Neural progenitor cell (in vitro differentiated cells): ENCODE data around the gene PPFIA1. TPM values are rescaled to one million over a fixed set of nuclear protein-coding genes. Genes with fewer than 3 reads are reported as not detected.

Experiments
- DNase-seq: peaks from one replicate; pipeline ENCODE4 v3.0.0-alpha.2; 2016; ENCODE audit warnings: low spot score
- H2AFZ ChIP-seq: fragments of 200-600 bp; sonication (generic); replicated peaks from 2 replicates; pipeline ENCODE4 v1.6.1; 2016; ENCODE audit warnings: antibody characterized with exemption
- H3F3A ChIP-seq: fragments of 200-600 bp; sonication (generic); 2 replicates; pipeline ENCODE4 v1.6.1; 2016; ENCODE audit warnings: antibody characterized with exemption, low read depth
- H3K27ac ChIP-seq: fragments of 200-600 bp; sonication (generic); 2 replicates; pipeline ENCODE4 v1.5.1; 2016; ENCODE audit warnings: mild to moderate bottlenecking
- H3K27me3 ChIP-seq: fragments of 200-600 bp; sonication (generic); 2 replicates; pipeline ENCODE4 v1.6.1; 2016; ENCODE audit warnings: mild to moderate bottlenecking, moderate library complexity
- H3K36me3 ChIP-seq: fragments of 200-600 bp; sonication (generic); 2 replicates; pipeline ENCODE4 v1.5.1; 2016
- H3K4me1 ChIP-seq: fragments of 200-600 bp; sonication (generic); 2 replicates; pipeline ENCODE4 v1.6.1; 2016; ENCODE audit warnings: mixed run types
- H3K4me2 ChIP-seq: fragments of 200-600 bp; sonication (generic); 2 replicates; pipeline ENCODE4 v1.6.1; 2016
- H3K4me3 ChIP-seq: fragments of 200-600 bp; sonication (generic); 2 replicates; pipeline ENCODE4 v1.5.1; 2016
- H3K79me2 ChIP-seq: fragments of 200-600 bp; sonication (generic); 2 replicates; pipeline ENCODE4 v1.6.1; 2016; ENCODE audit warnings: low read depth
- H3K9ac ChIP-seq: fragments of 200-600 bp; sonication (generic); 2 replicates; pipeline ENCODE4 v1.6.1; 2016
- H3K9me3 ChIP-seq: fragments of 200-600 bp; sonication (generic); 2 replicates; pipeline ENCODE4 v1.5.1; 2016; ENCODE audit warnings: low read depth
- H4K20me1 ChIP-seq: fragments of 200-600 bp; sonication (generic); 2 replicates; pipeline ENCODE4 v1.6.1; 2016; ENCODE audit warnings: low read depth
- H3K27ac Mint-ChIP-seq: 3 replicates; pipeline ENCODE4 v1.8.0; 2021; ENCODE audit warnings: mixed read lengths
- H3K27me3 Mint-ChIP-seq: 2 replicates; pipeline ENCODE4 v1.8.0; 2022; ENCODE audit warnings: low read depth, mild to moderate bottlenecking, inconsistent platforms, moderate library complexity, mixed read lengths; ENCODE audit not compliant: insufficient read depth
- H3K36me3 Mint-ChIP-seq: 3 replicates; pipeline ENCODE4 v1.8.0; 2021; ENCODE audit warnings: mixed read lengths
- H3K4me1 Mint-ChIP-seq: 3 replicates; pipeline ENCODE4 v1.8.0; 2021; ENCODE audit warnings: mixed read lengths
- H3K4me3 Mint-ChIP-seq: 3 replicates; pipeline ENCODE4 v1.8.0; 2021; ENCODE audit warnings: mild to moderate bottlenecking, moderate library complexity, mixed read lengths
- H3K9me3 Mint-ChIP-seq: 3 replicates; pipeline ENCODE4 v1.8.0; 2020; ENCODE audit warnings: mixed read lengths
- CTCF ChIP-seq: fragments of 200-600 bp; sonication (generic); IDR thresholded peaks from 2 replicates; pipeline ENCODE4 v1.5.1; 2017; ENCODE audit warnings: antibody characterized with exemption, mild to moderate bottlenecking
- EZH2 ChIP-seq: fragments of 200-600 bp; sonication (generic); IDR thresholded peaks from 2 replicates; pipeline ENCODE4 v1.6.1; 2017; ENCODE audit warnings: antibody characterized with exemption, mild to moderate bottlenecking, moderate library complexity
- EZH2phosphoT487 ChIP-seq: fragments of 200-600 bp; sonication (generic); IDR thresholded peaks from 2 replicates; pipeline ENCODE4 v1.6.1; 2017; ENCODE audit warnings: antibody characterized with exemption
- total RNA-seq: library from RNA; depleted of rRNA; stranded (reverse); fragments of >200 nt; gene quantifications from 2 replicates; pipeline ENCODE4 v1.2.3, GENCODE V29; 2015; ENCODE audit warnings: low replicate concordance

Gene PPFIA1
- total RNA-seq, 1 donor from 2014 or later: 42.6 TPM

DNA sequence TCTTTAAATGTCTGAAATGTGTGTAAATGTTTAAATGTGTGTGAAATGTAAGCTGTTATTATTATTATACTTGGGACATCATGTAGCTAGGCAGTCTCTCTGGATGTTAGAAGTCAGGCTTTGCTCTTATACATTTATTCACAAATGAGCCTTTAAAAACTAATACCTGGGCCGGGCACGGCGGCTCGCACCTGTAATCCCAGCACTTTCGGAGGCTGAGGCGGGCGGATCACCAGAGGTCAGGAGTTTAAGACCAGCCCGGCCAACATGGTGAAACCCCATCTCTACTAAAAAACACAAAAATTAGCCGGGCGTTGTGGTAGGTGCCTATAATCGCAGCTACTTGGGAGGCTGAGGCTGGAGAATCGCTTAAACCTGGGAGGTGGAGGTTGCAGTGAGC lies 106.1 kb downstream of the PPFIA1 start:
- Histone ChIP-seq H3K4me1 (no peaks in the 10 kb centered on the region), H3F3A (peaks cover 7% of the 10 kb centered on the region), H3K27me3 (no peaks in the 10 kb centered on the region), H4K20me1 (peaks cover 5% of the 10 kb centered on the region), H3K9me3 (no peaks in the 10 kb centered on the region), H3K4me3 (no peak overlapping the region), H3K9ac (no peak overlapping the region), H2AFZ (no peak overlapping the region), H3K27ac (no peak overlapping the region), H3K36me3 (peaks cover 9% of the 10 kb centered on the region), H3K4me2 (no peak overlapping the region), H3K79me2 (no peaks in the 10 kb centered on the region)
- TF ChIP-seq EZH2phosphoT487: no peak
- TF ChIP-seq EZH2: no peak
- TF ChIP-seq CTCF: no peak
- no peak overlapping the region for H3K4me3 Mint-ChIP-seq
- peaks cover 28% of the 10 kb centered on the region for H3K36me3 Mint-ChIP-seq
- H3K27me3 Mint-ChIP-seq: no peaks in the 10 kb centered on the region
- no peaks in the 10 kb centered on the region for H3K4me1 Mint-ChIP-seq
- no peak for DNase-seq
- no peak overlapping the region for H3K27ac Mint-ChIP-seq
- H3K9me3 Mint-ChIP-seq: no peaks in the 10 kb centered on the region

GRCh38 chr11:70377645-70378044 lies 107.2 kb downstream of the PPFIA1 start:
- DNase-seq: no peak
- H3K9me3 ChIP-seq: no peaks in the 10 kb centered on the region
- no peak overlapping the region for H3K4me2 ChIP-seq
- H3K36me3 ChIP-seq: peaks cover 9% of the 10 kb centered on the region
- no peak overlapping the region for H3K4me3 ChIP-seq
- no peak overlapping the region for H3K9ac ChIP-seq
- no peak overlapping the region for H3K27ac Mint-ChIP-seq
- peaks cover 5% of the 10 kb centered on the region for H4K20me1 ChIP-seq
- peaks cover 29% of the 10 kb centered on the region for H3K36me3 Mint-ChIP-seq
- no peak overlapping the region for H3K4me3 Mint-ChIP-seq
- H3K79me2 ChIP-seq: no peaks in the 10 kb centered on the region
- no peaks in the 10 kb centered on the region for H3K27me3 ChIP-seq
- TF ChIP-seq EZH2phosphoT487: no peak
- TF ChIP-seq EZH2: no peak
- no peak for TF ChIP-seq CTCF
- H3K27ac ChIP-seq: no peak overlapping the region
- H3F3A ChIP-seq: peaks cover 7% of the 10 kb centered on the region
- H3K4me1 Mint-ChIP-seq: no peaks in the 10 kb centered on the region
- H2AFZ ChIP-seq: no peak overlapping the region
- H3K9me3 Mint-ChIP-seq: no peaks in the 10 kb centered on the region
- no peaks in the 10 kb centered on the region for H3K4me1 ChIP-seq
- H3K27me3 Mint-ChIP-seq: no peaks in the 10 kb centered on the region

DNA sequence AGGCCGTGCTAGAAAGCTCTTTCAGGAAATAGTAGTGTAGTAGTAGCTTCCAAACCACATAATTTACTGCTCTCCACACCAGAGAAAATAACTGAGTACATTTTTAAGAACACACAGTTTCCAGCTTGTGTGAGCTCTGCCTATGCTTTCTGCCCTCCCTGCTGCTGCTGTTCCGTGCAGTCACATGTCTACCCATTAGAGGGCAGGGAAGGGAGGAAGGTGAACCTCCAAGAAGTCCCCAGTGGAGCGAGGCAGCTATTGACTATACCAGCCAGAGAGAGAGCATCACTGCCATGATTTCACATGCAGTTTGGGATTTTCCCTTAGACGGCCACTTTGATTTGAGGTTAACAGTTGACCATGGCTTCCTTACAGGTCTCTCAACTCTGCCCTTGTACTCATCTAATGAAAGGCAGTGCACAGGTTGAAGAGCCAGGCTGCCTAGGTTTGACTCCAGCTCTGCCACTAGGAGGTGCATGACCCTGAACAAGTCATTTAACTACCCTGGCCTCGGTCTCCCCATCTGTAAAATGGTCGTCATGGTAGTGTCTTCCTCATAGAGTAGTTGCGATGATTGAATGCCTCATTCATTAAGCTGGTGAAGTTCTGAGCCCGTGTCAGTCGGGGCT lies 108.1 kb downstream of the PPFIA1 start:
- TF ChIP-seq CTCF (no peak), EZH2 (no peak), EZH2phosphoT487 (no peak)
- Histone ChIP-seq H3K79me2 (no peaks in the 10 kb centered on the region), H3K9me3 (no peaks in the 10 kb centered on the region), H3K9ac (no peak overlapping the region), H4K20me1 (peaks cover 8% of the 10 kb centered on the region), H3K4me2 (no peak overlapping the region), H3F3A (peaks cover 7% of the 10 kb centered on the region), H2AFZ (no peak overlapping the region), H3K4me1 (no peaks in the 10 kb centered on the region), H3K27ac (no peak overlapping the region), H3K4me3 (no peak overlapping the region), H3K27me3 (no peaks in the 10 kb centered on the region), H3K36me3 (peaks cover 9% of the 10 kb centered on the region)
- no peak overlapping the region for H3K27ac Mint-ChIP-seq
- no peaks in the 10 kb centered on the region for H3K9me3 Mint-ChIP-seq
- peaks cover 1% of the 10 kb centered on the region for H3K27me3 Mint-ChIP-seq
- no peak overlapping the region for H3K4me3 Mint-ChIP-seq
- no peaks in the 10 kb centered on the region for H3K4me1 Mint-ChIP-seq
- peaks cover 25% of the 10 kb centered on the region for H3K36me3 Mint-ChIP-seq
- no peak for DNase-seq
